ENCODE data around the gene SLC4A8.

SLC4A8 gene

DNA sequence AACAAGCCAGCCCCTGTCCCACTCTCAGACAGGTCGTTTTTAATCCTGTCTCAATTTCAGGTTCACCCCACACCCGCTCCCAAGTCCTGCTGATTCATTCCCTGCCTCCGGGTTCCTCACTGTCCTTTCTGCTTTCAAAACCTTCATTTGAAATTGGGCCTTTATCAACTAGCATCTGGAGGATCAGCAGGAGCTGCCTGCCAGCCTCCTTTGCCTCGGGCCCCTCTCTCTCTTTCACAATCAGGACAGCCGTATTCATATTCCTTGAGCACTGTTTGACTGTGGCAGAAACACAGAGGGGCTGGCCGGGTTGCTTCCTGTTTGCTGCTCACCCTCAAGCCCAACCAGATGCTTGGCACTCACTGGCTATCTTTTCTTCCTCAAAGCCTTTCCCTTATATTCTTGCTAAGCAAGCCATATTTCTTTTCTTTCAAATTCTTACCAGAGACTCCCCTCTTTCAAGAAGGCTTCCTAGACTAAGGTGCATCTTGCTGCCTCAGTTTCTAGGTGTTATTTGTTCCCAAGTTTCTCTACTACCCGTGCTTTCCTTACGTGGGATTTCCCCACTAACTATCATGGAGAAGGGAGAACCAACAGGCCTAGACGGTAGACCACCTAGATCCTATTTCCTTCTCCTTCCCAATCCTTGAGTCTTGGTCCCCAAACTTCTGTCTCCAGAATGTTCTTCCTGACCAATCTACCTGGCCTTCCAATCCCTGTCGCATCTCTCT lies 36.4 kb upstream of the SLC4A8 start:
- Histone ChIP-seq H3K79me2 (ENCODE audit: control insufficient read depth, insufficient read depth, low read length, unreplicated experiment) (no peaks in the 10 kb centered on the region), H3K27ac (ENCODE audit: low read depth, low read length) (no peak overlapping the region), H3K4me1 (ENCODE audit: control insufficient read depth, insufficient read depth, low read length, unreplicated experiment) (peaks cover 12% of the 10 kb centered on the region)

DNA sequence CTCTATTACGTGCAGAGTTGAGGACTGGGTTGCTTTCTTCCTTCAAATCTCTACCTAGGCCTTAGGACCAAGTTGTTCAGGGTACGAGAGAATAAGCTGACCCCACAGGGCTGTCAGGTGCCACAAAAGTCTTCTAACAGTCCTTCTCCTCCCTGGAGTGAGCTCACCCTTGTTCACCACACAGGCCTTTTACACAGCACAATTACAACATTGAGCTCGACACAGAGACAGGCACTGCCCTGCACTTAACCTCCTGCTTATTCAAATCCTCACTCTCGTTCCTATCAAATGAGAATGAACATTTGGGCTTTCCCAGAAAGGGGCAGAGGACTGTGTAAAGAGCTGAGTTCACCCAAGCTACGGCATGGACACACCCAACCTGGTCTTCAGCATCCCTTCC lies 35.8 kb upstream of the SLC4A8 start:
- no peak overlapping the region for H3K27ac ChIP-seq (ENCODE audit: low read depth, low read length)
- H3K27me3 ChIP-seq (ENCODE audit: insufficient read depth, low read length), result peaks cover 10% of the 10 kb centered on the region; the same call in 1 of the 2 replicates
- H3K4me3 ChIP-seq (ENCODE audit: low read depth, low read length), result no peak overlapping the region
- H3K36me3 ChIP-seq (ENCODE audit: insufficient read depth, low read length), result no peaks in the 10 kb centered on the region
- H3K79me2 ChIP-seq (ENCODE audit: control insufficient read depth, insufficient read depth, low read length, unreplicated experiment), result no peaks in the 10 kb centered on the region
- peaks cover 12% of the 10 kb centered on the region for H3K4me1 ChIP-seq (ENCODE audit: control insufficient read depth, insufficient read depth, low read length, unreplicated experiment)
- H2AFZ ChIP-seq (ENCODE audit: low read length, unreplicated experiment), result no peak overlapping the region

More for the DNA sequence above, 36.4 kb upstream of the SLC4A8 start:
- Histone ChIP-seq H2AFZ (ENCODE audit: low read length, unreplicated experiment) (peak overlapping the region; percentile 74), H3K4me3 (ENCODE audit: low read depth, low read length) (no peak overlapping the region), H3K36me3 (ENCODE audit: insufficient read depth, low read length) (no peaks in the 10 kb centered on the region), H3K27me3 (ENCODE audit: insufficient read depth, low read length) (peaks cover 10% of the 10 kb centered on the region; the same call in 1 of the 2 replicates)

DNA sequence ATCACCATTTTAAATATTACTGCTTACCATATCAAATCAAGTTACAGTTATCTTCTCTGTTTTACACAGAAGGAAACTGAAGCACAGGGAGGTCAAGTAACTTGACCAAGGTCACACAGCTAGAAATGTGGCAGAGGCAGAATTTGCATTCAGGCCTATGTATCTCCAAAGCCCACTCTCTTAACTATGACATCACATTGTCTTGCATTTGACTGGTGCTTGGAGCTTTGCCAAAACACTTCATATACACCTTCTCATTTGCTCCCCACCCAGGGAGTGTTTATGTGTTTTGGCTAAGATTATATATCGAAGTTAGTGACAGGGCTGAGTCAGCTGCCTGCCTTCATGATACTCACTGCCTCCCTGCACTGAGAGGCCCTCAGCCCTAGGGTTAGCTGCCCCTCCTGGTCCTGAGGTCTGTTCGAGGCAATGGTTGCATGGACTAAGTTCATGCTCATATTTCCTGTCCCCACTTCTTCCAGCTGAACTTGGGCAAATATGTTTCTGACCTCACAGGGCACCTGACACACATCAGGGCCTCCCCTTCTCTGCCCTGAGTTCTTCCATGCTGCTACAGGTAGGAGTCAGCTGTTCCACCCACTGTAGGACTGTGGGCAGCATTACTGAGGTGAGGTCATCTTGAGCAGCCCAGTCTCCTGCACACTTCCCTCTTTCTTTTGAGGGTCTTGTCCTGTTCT lies 35.2 kb upstream of the SLC4A8 start:
- H3K4me3 ChIP-seq (ENCODE audit: low read depth, low read length), result no peak overlapping the region
- no peak overlapping the region for H3K27ac ChIP-seq (ENCODE audit: low read depth, low read length)
- H3K36me3 ChIP-seq (ENCODE audit: insufficient read depth, low read length), result no peaks in the 10 kb centered on the region
- peaks cover 12% of the 10 kb centered on the region for H3K4me1 ChIP-seq (ENCODE audit: control insufficient read depth, insufficient read depth, low read length, unreplicated experiment)
- no peaks in the 10 kb centered on the region for H3K79me2 ChIP-seq (ENCODE audit: control insufficient read depth, insufficient read depth, low read length, unreplicated experiment)
- H2AFZ ChIP-seq (ENCODE audit: low read length, unreplicated experiment), result no peak overlapping the region
- peaks cover 10% of the 10 kb centered on the region; the same call in 1 of the 2 replicates for H3K27me3 ChIP-seq (ENCODE audit: insufficient read depth, low read length)

DNA sequence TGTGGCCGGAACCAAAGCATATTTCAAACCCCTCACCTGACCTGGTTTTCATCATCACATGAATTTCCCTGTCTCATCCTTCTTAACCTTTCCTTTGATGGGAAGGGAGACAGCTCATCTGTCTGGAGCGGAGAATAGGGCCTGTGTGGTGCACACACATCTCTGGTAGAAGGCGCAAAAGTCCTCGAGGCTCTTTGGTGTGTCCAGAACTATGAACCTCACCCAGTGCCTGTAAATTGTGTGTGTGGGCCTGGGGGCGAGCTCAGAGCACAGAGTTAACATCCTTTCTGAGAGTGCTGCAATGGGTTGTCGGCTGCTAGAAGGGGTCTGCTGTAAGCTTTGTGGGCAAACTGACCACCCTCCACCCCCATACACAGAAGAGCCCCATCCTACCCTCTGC lies 34.2 kb upstream of the SLC4A8 start:
- Histone ChIP-seq H3K27me3 (ENCODE audit: insufficient read depth, low read length) (peaks cover 10% of the 10 kb centered on the region; the same call in 1 of the 2 replicates), H3K79me2 (ENCODE audit: control insufficient read depth, insufficient read depth, low read length, unreplicated experiment) (no peaks in the 10 kb centered on the region), H3K4me3 (ENCODE audit: low read depth, low read length) (no peak overlapping the region), H3K36me3 (ENCODE audit: insufficient read depth, low read length) (no peaks in the 10 kb centered on the region), H3K4me1 (ENCODE audit: control insufficient read depth, insufficient read depth, low read length, unreplicated experiment) (peaks cover 12% of the 10 kb centered on the region), H3K27ac (ENCODE audit: low read depth, low read length) (no peak overlapping the region), H2AFZ (ENCODE audit: low read length, unreplicated experiment) (no peak overlapping the region)

DNA sequence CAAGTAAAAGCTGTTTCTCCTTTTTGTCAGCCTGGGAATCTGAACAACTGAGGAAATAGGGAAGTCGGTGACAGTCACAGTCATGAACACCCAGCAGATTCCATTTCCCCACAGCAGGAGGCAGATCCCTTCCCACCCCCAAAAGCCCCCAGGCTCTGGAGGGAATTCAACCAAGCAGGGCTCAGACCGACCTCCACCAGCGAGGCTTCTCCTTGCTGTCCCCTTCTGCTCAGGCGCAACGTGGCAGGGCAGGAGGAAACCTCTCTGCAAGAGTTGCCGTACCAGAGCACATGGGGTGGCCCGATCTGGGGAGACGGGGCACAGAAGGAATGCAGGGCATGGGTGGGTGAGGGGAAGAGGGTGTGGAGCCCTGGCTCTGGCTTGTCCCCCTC lies 33.7 kb upstream of the SLC4A8 start:
- Histone ChIP-seq H3K27ac (ENCODE audit: low read depth, low read length) (no peak overlapping the region), H2AFZ (ENCODE audit: low read length, unreplicated experiment) (no peak overlapping the region), H3K4me1 (ENCODE audit: control insufficient read depth, insufficient read depth, low read length, unreplicated experiment) (peaks cover 12% of the 10 kb centered on the region), H3K27me3 (ENCODE audit: insufficient read depth, low read length) (peaks cover 10% of the 10 kb centered on the region; the same call in 1 of the 2 replicates), H3K79me2 (ENCODE audit: control insufficient read depth, insufficient read depth, low read length, unreplicated experiment) (no peaks in the 10 kb centered on the region), H3K36me3 (ENCODE audit: insufficient read depth, low read length) (no peaks in the 10 kb centered on the region), H3K4me3 (ENCODE audit: low read depth, low read length) (peak overlapping the region; percentile 74)

DNA sequence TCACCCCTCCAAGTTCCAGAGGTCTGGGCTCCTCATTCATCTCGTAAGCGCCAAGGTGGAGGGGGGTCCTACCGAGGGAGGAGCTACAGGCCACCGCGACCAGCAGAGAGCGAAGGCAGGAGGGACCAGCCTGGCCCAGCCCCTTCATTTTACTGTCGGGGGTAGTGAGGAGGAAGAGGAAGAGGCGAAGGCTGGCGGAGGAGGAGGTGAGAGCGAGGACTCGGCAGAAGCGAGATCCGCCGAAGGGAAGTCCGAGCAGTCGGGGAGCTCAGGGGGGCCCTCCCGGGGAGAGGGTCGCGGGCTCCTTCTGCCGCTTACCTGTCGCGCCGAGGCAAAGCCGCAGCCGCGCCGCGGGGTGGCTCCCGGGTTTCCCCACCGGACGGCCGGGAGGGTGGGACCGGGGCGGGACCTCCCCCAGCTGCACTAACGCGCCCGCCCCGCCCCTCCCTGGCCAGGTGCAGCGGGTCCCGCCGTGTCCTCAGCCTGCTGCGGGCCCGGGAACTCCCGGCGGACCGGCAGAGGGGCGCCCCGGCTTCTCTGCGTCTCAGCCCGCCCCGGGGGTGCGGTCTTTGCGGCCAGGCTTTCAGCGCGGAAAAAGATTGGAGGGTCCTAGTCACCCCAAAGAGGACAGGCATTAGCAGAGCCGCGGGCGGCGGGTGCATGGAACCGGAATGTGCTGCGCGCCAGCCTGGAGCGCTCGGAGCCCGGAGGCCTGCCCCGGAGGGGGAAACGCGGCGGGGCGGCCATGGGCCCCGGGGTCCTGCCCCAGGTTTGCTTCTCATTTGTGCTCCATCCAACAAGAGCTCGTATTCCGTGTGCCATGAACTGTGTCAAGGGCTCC lies 33.1 kb upstream of the SLC4A8 start, which contains the start of gene GALNT6:
Gene GALNT6 (minus strand): TSS at position 124 of the 841 bp plus-strand sequence. CDS start 11,625 bp downstream, outside the sequence.
- H3K4me3 ChIP-seq (ENCODE audit: low read depth, low read length), result peak within 1 kb of the TSS; percentile 74
- H3K27me3 ChIP-seq (ENCODE audit: insufficient read depth, low read length), result peaks cover 10% of the 10 kb centered on the region; the same call in 1 of the 2 replicates
- H3K79me2 ChIP-seq (ENCODE audit: control insufficient read depth, insufficient read depth, low read length, unreplicated experiment), result no peaks in the 10 kb centered on the region
- no peak within 1 kb of the TSS for H3K27ac ChIP-seq (ENCODE audit: low read depth, low read length)
- no peaks in the 10 kb centered on the region for H3K36me3 ChIP-seq (ENCODE audit: insufficient read depth, low read length)
- peak within 1 kb of the TSS; percentile 58 for H2AFZ ChIP-seq (ENCODE audit: low read length, unreplicated experiment)
- peaks cover 12% of the 10 kb centered on the region for H3K4me1 ChIP-seq (ENCODE audit: control insufficient read depth, insufficient read depth, low read length, unreplicated experiment)

DNA sequence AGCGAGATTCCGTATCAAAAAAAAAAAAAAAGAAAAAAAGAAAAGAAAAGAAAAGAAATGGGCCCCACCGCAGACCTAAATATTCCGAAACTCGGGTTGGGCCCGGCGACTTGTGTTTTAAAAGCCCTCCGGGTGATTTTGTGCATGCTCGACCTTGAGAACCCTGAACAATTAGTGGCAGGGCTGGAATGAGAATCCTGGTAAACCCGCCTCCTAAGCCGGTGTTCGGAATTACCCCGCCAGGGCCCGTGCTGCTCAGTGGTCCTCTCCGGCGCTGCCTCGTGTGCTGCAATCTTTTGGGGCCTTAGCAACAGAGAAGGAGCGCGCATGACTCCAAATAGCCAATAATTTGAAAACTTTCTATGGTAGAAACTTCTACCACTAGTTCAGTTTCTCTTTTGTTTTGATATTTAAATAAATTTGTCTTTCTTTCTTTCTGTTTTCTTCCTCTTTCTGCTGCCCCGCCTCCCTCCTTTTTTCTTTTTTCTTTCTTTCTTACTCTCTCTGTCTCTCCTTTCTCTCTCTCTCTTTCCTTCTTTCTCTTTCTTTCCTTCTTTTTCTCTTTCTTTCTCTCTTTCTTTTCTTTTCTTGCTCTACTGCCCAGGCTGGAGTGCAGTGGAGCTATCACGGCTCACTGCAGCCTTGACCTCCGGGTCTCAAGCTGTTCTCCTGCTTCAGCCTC lies 31.9 kb upstream of the SLC4A8 start:
- H3K4me3 ChIP-seq (ENCODE audit: low read depth, low read length), result no peak overlapping the region; the same call in 1 of the 2 replicates
- H3K27ac ChIP-seq (ENCODE audit: low read depth, low read length), result no peak overlapping the region
- no peaks in the 10 kb centered on the region for H3K36me3 ChIP-seq (ENCODE audit: insufficient read depth, low read length)
- peaks cover 12% of the 10 kb centered on the region for H3K4me1 ChIP-seq (ENCODE audit: control insufficient read depth, insufficient read depth, low read length, unreplicated experiment)
- no peaks in the 10 kb centered on the region for H3K79me2 ChIP-seq (ENCODE audit: control insufficient read depth, insufficient read depth, low read length, unreplicated experiment)
- H2AFZ ChIP-seq (ENCODE audit: low read length, unreplicated experiment), result peak overlapping the region; percentile 12
- peaks cover 10% of the 10 kb centered on the region; the same call in 1 of the 2 replicates for H3K27me3 ChIP-seq (ENCODE audit: insufficient read depth, low read length)

DNA sequence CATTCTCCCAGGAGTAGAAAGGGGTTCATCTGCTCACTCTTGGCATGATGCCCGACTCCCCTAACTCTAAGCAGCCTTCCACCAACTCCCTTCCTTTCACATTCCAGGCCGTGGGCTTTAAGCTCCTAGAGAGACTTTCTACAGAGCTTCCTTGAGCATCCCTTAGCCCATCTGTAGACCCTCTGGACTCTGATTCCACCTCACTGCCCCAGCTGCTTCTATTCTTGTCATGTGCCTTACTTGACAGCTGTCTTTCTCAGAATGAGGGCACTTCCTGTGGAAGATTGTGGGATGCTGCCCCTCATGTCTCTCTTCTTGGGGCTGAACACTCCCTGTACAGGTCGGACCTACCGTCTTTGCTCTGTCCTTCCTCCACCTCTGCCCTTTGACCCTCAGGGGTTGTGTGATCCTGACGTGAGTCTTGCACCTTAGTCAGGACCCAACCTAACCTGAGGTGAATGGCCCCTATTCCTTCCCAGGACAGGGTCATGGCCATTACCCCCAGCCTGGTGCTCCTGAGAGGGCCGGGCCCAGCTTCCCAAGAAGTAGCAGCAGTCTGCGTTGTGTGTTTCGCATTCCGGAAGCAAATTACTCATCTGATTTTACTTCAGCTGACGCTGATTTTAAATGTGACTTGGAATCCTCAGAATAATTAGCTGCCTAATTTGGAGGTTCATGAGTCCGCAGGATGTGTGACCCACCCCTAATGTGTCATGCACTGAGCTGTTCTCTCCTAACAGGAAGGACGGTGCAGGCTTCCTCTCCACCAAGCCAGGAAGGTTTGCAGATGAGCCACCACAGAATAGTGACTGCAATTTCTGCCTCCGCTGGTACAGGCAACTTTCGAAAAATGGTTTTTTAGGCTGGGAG lies 30.7 kb upstream of the SLC4A8 start:
- no peaks in the 10 kb centered on the region for H3K79me2 ChIP-seq (ENCODE audit: control insufficient read depth, insufficient read depth, low read length, unreplicated experiment)
- H3K27me3 ChIP-seq (ENCODE audit: insufficient read depth, low read length), result peaks cover 10% of the 10 kb centered on the region; the same call in 1 of the 2 replicates
- H3K4me1 ChIP-seq (ENCODE audit: control insufficient read depth, insufficient read depth, low read length, unreplicated experiment), result peaks cover 5% of the 10 kb centered on the region
- H3K4me3 ChIP-seq (ENCODE audit: low read depth, low read length), result no peak overlapping the region
- no peak overlapping the region for H2AFZ ChIP-seq (ENCODE audit: low read length, unreplicated experiment)
- no peaks in the 10 kb centered on the region for H3K36me3 ChIP-seq (ENCODE audit: insufficient read depth, low read length)
- H3K27ac ChIP-seq (ENCODE audit: low read depth, low read length), result peak overlapping the region; percentile 6; the same call in 1 of the 2 replicates

Measured in ACC112 (cell line).